GM12801 (cell line): ENCODE measurements around the gene PTPRN2.

ENCODE experiments used
- TF ChIP-seq, protein P1 (sequence below): IDR thresholded peaks from one replicate; pipeline ENCODE4 v1.5.1; 2011; ENCODE audit warnings: control low read depth; ENCODE audit not compliant: insufficient read length; ENCODE audit errors: extremely low read depth

The PTPRN2 gene

DNA sequence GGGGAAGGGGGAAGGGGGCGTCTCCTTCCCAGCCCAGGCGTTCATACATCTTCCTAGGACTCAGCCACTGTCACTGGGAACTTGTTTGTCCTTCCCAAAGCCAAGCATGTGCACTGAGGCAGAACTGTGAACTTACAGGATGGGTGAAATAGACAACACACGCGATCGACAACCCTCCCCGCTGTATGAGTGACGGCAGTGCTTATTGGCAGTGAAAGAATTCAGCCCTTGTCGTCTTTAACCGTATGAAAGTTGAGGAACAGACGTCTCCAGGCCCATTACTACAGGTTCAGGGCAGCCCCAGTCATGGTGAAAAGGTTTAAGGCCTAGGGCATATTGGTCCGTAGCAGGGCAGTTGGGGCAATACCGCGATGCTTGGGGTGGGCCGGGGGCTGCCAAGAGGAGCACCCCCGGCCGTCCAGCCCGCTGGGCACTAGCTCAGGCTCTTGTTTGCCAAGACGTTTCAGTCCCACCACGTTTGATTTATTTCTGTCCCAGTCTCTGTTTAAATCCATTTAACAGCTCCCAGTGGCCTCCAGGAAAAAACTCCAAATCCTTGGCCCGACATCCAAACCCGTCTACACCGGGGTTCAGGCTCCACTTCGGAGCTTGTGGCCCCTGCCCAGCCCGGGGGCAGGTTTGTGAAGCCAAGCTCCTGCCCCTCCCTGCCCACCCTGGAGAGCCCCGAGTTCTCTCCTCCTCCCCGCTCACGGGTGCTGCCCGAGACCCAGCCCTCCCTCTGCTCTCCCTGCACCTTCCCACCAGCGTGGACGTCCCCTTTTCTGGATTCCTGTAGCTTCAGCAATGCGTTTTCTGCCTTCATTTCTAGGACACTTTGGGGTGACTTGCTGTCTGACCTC lies 1091.0 kb downstream of the PTPRN2 start:
- TF ChIP-seq, protein P1, sequence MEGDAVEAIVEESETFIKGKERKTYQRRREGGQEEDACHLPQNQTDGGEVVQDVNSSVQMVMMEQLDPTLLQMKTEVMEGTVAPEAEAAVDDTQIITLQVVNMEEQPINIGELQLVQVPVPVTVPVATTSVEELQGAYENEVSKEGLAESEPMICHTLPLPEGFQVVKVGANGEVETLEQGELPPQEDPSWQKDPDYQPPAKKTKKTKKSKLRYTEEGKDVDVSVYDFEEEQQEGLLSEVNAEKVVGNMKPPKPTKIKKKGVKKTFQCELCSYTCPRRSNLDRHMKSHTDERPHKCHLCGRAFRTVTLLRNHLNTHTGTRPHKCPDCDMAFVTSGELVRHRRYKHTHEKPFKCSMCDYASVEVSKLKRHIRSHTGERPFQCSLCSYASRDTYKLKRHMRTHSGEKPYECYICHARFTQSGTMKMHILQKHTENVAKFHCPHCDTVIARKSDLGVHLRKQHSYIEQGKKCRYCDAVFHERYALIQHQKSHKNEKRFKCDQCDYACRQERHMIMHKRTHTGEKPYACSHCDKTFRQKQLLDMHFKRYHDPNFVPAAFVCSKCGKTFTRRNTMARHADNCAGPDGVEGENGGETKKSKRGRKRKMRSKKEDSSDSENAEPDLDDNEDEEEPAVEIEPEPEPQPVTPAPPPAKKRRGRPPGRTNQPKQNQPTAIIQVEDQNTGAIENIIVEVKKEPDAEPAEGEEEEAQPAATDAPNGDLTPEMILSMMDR, result no peak

DNA sequence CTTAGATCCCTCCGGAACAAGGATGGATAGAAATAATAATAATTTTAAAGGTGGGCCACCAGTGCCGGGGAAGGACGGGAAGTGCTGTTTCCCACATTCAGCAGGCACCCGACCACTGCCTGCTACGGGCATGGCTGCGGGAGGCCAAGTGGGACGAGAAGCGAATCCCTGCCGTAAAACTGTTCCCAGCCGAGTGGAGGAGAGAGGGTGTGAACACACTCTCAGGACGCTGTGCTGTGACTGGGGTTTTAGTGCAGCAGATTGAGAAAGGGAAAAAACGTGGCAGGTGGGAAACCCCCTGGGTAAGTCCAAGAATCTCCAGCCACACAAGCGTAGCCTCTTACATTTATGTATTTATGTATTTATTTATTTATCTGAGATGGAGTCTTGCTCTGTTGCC lies 1092.0 kb downstream of the PTPRN2 start:
- TF ChIP-seq, protein P1, result no peak

DNA sequence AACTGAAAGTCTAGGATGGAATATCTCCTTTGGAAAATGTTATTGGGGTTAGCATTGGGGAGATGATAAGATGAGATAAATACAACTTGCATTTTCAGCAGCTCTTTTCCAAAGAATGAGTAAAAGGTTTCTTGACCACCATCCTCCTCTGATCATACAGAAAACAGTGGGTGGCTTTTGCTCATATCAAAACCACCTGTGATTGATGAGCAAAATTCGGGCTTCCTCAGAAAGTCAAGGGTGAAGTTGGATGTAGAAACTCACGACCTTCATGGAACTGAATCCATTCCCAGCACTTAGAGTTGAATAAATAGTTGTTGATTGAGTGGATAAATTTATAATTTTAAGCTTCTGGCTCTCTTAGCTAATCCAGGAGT lies 1092.5 kb downstream of the PTPRN2 start:
- TF ChIP-seq, protein P1, result no peak

DNA sequence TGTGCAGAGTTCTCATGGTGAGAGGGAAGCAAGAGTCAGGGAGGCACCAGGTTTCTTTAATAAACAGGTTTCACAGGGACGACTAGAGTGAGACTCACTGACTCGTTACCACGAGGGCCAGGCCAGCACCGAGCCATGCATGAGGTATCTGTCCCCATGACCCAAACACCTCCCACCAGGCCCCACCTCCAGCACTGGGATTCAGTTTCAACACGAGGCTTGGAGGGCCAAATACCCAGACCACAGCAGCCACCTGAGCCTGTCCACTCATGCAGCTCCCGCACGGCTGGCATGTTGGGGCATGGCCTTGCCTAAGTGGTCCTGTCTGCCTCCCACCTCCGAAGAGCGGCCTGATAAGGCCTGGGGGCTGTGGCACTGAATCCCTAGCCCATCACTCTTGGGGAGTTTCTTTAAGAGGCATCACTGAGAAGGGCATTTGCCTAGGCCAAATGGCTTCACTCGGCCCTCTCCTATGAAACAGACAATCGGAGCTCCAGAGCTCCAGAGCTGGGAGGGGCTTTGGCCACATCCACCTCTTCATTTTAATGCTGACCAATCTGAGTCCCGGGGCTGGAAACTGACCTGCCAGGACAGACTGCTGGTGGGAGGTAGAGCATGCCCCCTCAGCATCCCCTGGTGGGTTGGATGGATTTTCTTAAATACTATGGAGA lies 1093.0 kb downstream of the PTPRN2 start:
- TF ChIP-seq, protein P1, result no peak

DNA sequence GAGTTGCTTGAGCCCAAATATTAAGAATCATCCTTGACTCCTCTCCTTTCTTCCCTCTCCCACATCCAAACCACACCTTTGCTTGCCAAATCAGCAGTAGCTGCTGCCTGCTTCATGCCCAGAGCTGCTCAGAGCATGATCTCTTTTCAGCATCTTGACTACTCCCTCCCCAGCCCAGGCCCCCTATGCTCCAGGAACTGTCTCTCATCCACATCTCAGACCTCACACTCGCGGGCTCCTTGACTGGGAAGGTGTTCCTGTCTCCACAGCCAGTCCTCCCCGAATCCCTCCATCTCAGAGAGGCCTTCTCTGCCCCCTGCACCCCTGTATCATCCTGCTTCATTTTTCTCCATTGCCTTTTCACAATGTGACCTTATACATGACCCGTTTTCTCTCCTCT lies 1093.8 kb downstream of the PTPRN2 start:
- TF ChIP-seq, protein P1, result no peak

DNA sequence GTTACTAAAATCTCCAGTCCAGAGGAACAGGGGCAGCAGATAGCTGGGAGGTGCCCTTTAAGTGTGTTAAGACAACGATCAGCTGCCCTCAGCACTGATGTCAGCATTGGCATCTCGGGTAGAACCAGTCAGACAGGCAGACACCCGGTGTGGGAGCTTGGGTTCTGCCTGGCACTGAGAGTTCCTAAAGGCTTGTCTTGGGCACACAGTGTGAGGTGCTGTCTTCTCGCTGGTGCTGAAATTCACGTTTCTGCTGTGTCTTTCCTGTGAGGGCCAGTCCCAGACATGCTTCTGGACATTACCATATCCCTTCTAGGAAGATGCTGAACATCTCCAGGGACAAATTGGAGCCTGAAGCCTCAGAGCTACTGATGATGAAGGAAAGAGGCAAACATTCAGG lies 1094.6 kb downstream of the PTPRN2 start:
- TF ChIP-seq, protein P1, result no peak

DNA sequence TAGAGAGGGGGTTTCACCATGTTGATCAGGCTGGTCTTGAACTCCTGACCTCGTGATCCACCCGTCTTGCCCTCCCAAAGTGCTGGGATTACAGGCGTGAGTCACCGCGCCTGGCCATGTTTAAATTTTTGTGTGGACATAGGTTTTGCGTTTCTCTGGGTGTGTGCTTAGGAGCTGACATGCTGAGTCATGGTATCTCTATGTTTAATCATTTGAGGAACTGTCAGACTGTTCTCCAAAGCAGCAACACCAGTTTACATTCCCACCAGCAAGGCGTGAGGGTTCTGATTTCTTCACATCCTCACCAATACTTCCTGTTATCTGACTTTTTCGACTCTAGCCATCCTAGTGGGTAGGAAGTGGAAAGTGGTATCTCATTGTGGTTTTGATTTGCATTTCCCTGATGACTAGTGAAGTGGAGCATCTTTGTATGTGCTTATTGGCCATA lies 1097.1 kb downstream of the PTPRN2 start:
- TF ChIP-seq, protein P1, result no peak
